ENCODE measurements around the gene PIAS3.

Gene PIAS3

GRCh38 chr1:145895471-145895870, 36.6 kb upstream of the PIAS3 start:
- TF ChIP-seq CTCF (IDR thresholded peaks at IDR 0.05; ENCODE audit: insufficient read depth, low read depth, low read length, missing control alignments) = no peak
- no peak overlapping the region for H3K4me3 ChIP-seq (ENCODE audit: low read length)
- DNase-seq (ENCODE audit: low read depth) = no peak

GRCh38 chr1:145893306-145894055, 34.6 kb upstream of the PIAS3 start:
- DNase-seq (ENCODE audit: low read depth) = no peak
- no peak for TF ChIP-seq CTCF (IDR thresholded peaks at IDR 0.05; ENCODE audit: insufficient read depth, low read depth, low read length, missing control alignments)
- H3K4me3 ChIP-seq (ENCODE audit: low read length) = no peak overlapping the region

GRCh38 chr1:145892486-145893087, 33.7 kb upstream of the PIAS3 start:
- no peak for TF ChIP-seq CTCF (IDR thresholded peaks at IDR 0.05; ENCODE audit: insufficient read depth, low read depth, low read length, missing control alignments)
- no peak for DNase-seq (ENCODE audit: low read depth)
- no peak overlapping the region for H3K4me3 ChIP-seq (ENCODE audit: low read length)

- peak; percentile 95 for TF ChIP-seq CTCF (IDR thresholded peaks at IDR 0.05; ENCODE audit: insufficient read depth, low read depth, low read length, missing control alignments)
- DNase-seq (ENCODE audit: low read depth) = peak; percentile 99
- peak overlapping the region; percentile 17 for H3K4me3 ChIP-seq (ENCODE audit: low read length)
Measured at GRCh38 chr1:145891587-145892485, 33.0 kb upstream of the PIAS3 start.

- H3K4me3 ChIP-seq (ENCODE audit: low read length) = no peak overlapping the region
- DNase-seq (ENCODE audit: low read depth) = peak; percentile 70
Measured at GRCh38 chr1:145891143-145891542, 32.3 kb upstream of the PIAS3 start.

GRCh38 chr1:145889722-145890121, 30.8 kb upstream of the PIAS3 start:
- peak; percentile 40 for DNase-seq (ENCODE audit: low read depth)

More at GRCh38 chr1:145891143-145891542, 32.3 kb upstream of the PIAS3 start:
- TF ChIP-seq CTCF (IDR thresholded peaks at IDR 0.05; ENCODE audit: insufficient read depth, low read depth, low read length, missing control alignments) = no peak

More at GRCh38 chr1:145889722-145890121, 30.8 kb upstream of the PIAS3 start:
- H3K4me3 ChIP-seq (ENCODE audit: low read length) = no peak overlapping the region
- TF ChIP-seq CTCF (IDR thresholded peaks at IDR 0.05; ENCODE audit: insufficient read depth, low read depth, low read length, missing control alignments) = no peak
